MCF 10A (cell line): Measurements from ENCODE around the gene NFIX. TPM values are rescaled to one million over a fixed set of nuclear protein-coding genes. Genes with fewer than 3 reads are reported as not detected.

ENCODE experiments used
- BruUV-seq: library from RNA; stranded (reverse); fragments of 400-500 nt; replicated peaks from 2 replicates; lab custom pipeline; 2021; lab: Mats Ljungman, UMichigan
- CTCF ChIA-PET: fragments of 300-600 bp; sonication (Branson Sonifier 250); formaldehyde crosslinking; extraction: SDS; loops from one replicate; lab custom pipeline; 2021; ENCODE audit warnings: antibody characterized with exemption, inconsistent platforms; lab: Yijun Ruan, JAX
- POLR2A ChIA-PET: fragments of 300-600, 350-650 bp; sonication (Branson Sonifier 250); formaldehyde crosslinking; extraction: SDS; loops from one replicate; lab custom pipeline; 2020; ENCODE audit warnings: antibody characterized with exemption, inconsistent platforms; lab: Yijun Ruan, JAX
- DNase-seq: peaks from one replicate; pipeline ENCODE4 v3.0.0-alpha.2; 2018; ENCODE audit not compliant: unreplicated experiment
- H3K27ac Mint-ChIP-seq: one replicate; pipeline ENCODE4 v1.8.0; 2022; ENCODE audit warnings: mild to moderate bottlenecking, low read depth, mixed read lengths; ENCODE audit not compliant: unreplicated experiment
- H3K27me3 Mint-ChIP-seq: one replicate; pipeline ENCODE4 v1.8.0; 2022; ENCODE audit warnings: mixed read lengths; ENCODE audit not compliant: insufficient read depth, unreplicated experiment
- H3K36me3 Mint-ChIP-seq: one replicate; pipeline ENCODE4 v1.8.0; 2022; ENCODE audit warnings: mild to moderate bottlenecking, moderate library complexity, mixed read lengths; ENCODE audit not compliant: insufficient read depth, unreplicated experiment
- H3K4me1 Mint-ChIP-seq: one replicate; pipeline ENCODE4 v1.8.0; 2022; ENCODE audit warnings: mixed read lengths; ENCODE audit not compliant: insufficient read depth, unreplicated experiment
- H3K4me3 Mint-ChIP-seq: one replicate; pipeline ENCODE4 v1.8.0; 2022; ENCODE audit warnings: mild to moderate bottlenecking, moderate library complexity, mixed read lengths; ENCODE audit not compliant: unreplicated experiment
- H3K9me3 Mint-ChIP-seq: one replicate; pipeline ENCODE4 v1.8.0; 2022; ENCODE audit warnings: mixed read lengths; ENCODE audit not compliant: unreplicated experiment
- intact Hi-C: fragments of 100-400 bp; cut with micrococcal nuclease; formaldehyde crosslinking; loops from 2 replicates; pipeline ENCODE4 v1.14.1; 2022
- total RNA-seq: library from RNA; stranded (reverse); gene quantifications from 2 replicates; pipeline ENCODE4 v1.2.3, GENCODE V29; 2022
- TF ChIP-seq, protein P1 (sequence below): fragments of 200-600 bp; IDR thresholded peaks from one replicate; pipeline ENCODE4 v1.8.0; 2022; ENCODE audit warnings: antibody characterized with exemption, mild to moderate bottlenecking; ENCODE audit not compliant: unreplicated experiment

NFIX gene
- total RNA-seq, 1 experiment from 2014 or later = 27.2 TPM

- Mint-ChIP-seq H3K9me3 (no peaks in the 10 kb centered on the region), H3K27me3 (no peaks in the 10 kb centered on the region), H3K4me1 (no peaks in the 10 kb centered on the region), H3K4me3 (no peak overlapping the region), H3K27ac (no peak overlapping the region), H3K36me3 (peaks cover 48% of the 10 kb centered on the region)
- TF ChIP-seq, protein P1, sequence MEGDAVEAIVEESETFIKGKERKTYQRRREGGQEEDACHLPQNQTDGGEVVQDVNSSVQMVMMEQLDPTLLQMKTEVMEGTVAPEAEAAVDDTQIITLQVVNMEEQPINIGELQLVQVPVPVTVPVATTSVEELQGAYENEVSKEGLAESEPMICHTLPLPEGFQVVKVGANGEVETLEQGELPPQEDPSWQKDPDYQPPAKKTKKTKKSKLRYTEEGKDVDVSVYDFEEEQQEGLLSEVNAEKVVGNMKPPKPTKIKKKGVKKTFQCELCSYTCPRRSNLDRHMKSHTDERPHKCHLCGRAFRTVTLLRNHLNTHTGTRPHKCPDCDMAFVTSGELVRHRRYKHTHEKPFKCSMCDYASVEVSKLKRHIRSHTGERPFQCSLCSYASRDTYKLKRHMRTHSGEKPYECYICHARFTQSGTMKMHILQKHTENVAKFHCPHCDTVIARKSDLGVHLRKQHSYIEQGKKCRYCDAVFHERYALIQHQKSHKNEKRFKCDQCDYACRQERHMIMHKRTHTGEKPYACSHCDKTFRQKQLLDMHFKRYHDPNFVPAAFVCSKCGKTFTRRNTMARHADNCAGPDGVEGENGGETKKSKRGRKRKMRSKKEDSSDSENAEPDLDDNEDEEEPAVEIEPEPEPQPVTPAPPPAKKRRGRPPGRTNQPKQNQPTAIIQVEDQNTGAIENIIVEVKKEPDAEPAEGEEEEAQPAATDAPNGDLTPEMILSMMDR = no peak
- ChIA-PET POLR2A (no interaction called here), CTCF (interaction anchor here (0.7 to 1.7 kb wide), 4 partner anchors 66 to 164 kb away, joined by 3 to 6 read pairs (median 4); no protein-coding TSS in a partner anchor)
- no TSS peak for BruUV-seq
- no peak for DNase-seq
- intact Hi-C loops = no loop called here
Measured at GRCh38 chr19:13129384-13129783, 134.1 kb downstream of the NFIX start.

DNA sequence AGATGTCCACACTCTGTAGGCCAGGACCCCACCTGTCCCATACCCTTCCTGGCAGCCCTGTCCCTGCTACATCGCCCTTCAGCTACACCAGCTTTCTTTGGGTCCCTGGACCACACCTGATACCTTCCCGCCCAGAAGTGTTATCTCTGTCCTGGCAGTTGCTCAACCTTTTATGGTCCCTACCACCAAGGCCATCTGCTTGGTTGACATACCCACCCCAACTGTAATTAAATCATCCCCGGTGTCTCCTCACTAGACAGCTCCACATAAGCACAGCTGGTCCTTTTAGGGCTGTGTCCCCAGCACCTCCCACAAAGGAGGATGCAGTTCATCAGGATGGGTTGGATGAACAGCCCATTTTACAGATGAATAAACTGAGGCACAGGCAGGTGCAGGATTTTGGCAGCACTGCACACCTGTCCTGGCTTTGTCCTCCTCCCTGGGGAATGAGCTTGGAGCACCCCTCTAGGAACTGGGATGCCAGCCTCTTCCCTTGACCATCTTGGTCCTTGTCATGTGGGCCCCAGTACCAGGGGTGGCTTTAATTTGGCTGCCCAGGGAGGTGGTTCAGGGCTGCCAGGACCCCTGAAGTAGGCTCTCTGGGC lies 135.7 kb downstream of the NFIX start:
- no peaks in the 10 kb centered on the region for H3K4me1 Mint-ChIP-seq
- TF ChIP-seq, protein P1 = no peak
- H3K27me3 Mint-ChIP-seq = no peaks in the 10 kb centered on the region
- no peaks in the 10 kb centered on the region for H3K9me3 Mint-ChIP-seq
- no peak for DNase-seq
- POLR2A ChIA-PET = interaction anchor here (0.8 to 1.2 kb wide), 2 partner anchors 12 to 14 kb away, joined by 4 read pairs; no protein-coding TSS in a partner anchor
- no peak overlapping the region for H3K27ac Mint-ChIP-seq
- H3K4me3 Mint-ChIP-seq = no peak overlapping the region
- CTCF ChIA-PET = interaction anchor here (0.7 to 1.3 kb wide), 4 partner anchors 21 to 459 kb away, joined by 3 to 5 read pairs (median 4); no protein-coding TSS in a partner anchor
- intact Hi-C loops = no loop called here
- peaks cover 47% of the 10 kb centered on the region for H3K36me3 Mint-ChIP-seq
- no TSS peak for BruUV-seq

- TF ChIP-seq, protein P1 = no peak
- no peak for DNase-seq
- H3K4me3 Mint-ChIP-seq = no peak overlapping the region
Measured at GRCh38 chr19:13132471-13133180, 137.4 kb downstream of the NFIX start.

DNA sequence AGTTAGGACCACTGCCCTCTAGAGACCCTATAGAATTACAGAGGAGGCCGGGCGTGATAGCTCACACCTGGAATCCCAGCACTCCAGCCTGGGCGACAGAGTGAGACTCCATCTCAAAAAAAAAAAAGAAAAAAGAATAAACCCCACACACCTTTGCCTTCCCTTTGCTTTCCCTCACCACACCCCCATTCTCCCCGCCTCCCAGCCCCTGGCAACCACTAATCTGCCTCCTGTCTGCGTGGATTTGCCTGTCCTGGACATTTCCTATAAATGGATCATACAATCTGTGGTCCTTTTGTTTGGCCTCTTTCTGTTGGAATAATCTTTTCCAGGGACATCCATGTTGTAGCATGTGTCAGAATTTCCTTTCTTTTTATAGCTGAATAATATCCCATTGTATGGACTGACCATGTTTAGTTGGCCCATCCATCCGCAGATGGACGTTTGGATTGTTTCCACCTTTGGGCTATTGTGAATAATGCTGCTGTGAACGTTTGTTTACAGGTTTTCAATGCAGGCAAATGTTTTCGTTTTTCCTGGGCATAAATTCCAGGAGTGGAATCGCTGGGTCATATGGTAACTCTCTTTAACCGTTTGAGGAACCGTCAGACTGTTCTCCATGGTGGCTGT lies 138.1 kb downstream of the NFIX start:
- no TSS peak for BruUV-seq
- DNase-seq = no peak
- peaks cover 57% of the 10 kb centered on the region for H3K36me3 Mint-ChIP-seq
- POLR2A ChIA-PET = interaction anchor here (0.6 to 1.2 kb wide), 4 partner anchors 14 to 91 kb away, joined by 3 read pairs; partner anchors contain the start of genes IER2 and STX10
- H3K4me3 Mint-ChIP-seq = no peak overlapping the region
- intact Hi-C loops = no loop called here
- CTCF ChIA-PET = interaction anchor here (0.6 kb wide), 1 partner anchor 45 kb away, joined by 3 read pairs; no protein-coding TSS in a partner anchor
- H3K27me3 Mint-ChIP-seq = no peaks in the 10 kb centered on the region
- H3K27ac Mint-ChIP-seq = no peak overlapping the region
- no peaks in the 10 kb centered on the region for H3K4me1 Mint-ChIP-seq
- H3K9me3 Mint-ChIP-seq = no peaks in the 10 kb centered on the region
- TF ChIP-seq, protein P1 = no peak

More at GRCh38 chr19:13132471-13133180, 137.4 kb downstream of the NFIX start:
- Mint-ChIP-seq H3K9me3 (no peaks in the 10 kb centered on the region), H3K36me3 (peaks cover 50% of the 10 kb centered on the region), H3K27ac (no peak overlapping the region), H3K4me1 (no peaks in the 10 kb centered on the region), H3K27me3 (no peaks in the 10 kb centered on the region)
- no TSS peak for BruUV-seq
- intact Hi-C loops = no loop called here
- ChIA-PET POLR2A (interaction anchor here (0.8 to 1.2 kb wide), 2 partner anchors 13 to 90 kb away, joined by 3 read pairs; no protein-coding TSS in a partner anchor), CTCF (interaction anchor here (0.6 kb wide), 1 partner anchor 46 kb away, joined by 3 read pairs; no protein-coding TSS in a partner anchor)
